Transverse colon (tissue), 4 donors: ENCODE measurements around the gene SIMC1. TPM values are rescaled to one million over a fixed set of nuclear protein-coding genes. Genes with fewer than 3 reads are reported as not detected.

Source experiments
- DNase-seq: peaks from one replicate; pipeline ENCODE4 v3.0.0-alpha.2; 2019
- H3K27ac ChIP-seq, 4 donors: fragments of 200-600 bp; sonication (generic); 2 replicates each; pipeline ENCODE4 v1.5.1; 2016 to 2018; ENCODE audit warnings: inconsistent platforms in 4 of 4
- H3K27me3 ChIP-seq: fragments of 200-600 bp; sonication (generic); 2 replicates; pipeline ENCODE4 v1.5.1; 2017; ENCODE audit warnings: inconsistent platforms
- H3K36me3 ChIP-seq, 4 donors: fragments of 200-600 bp; sonication (generic); 2 replicates each; pipeline ENCODE4 v1.5.1; 2017 to 2019; ENCODE audit warnings: inconsistent platforms in 4 of 4
- H3K4me1 ChIP-seq, 4 donors: fragments of 200-600 bp; sonication (generic); 2 replicates each; pipeline ENCODE4 v1.5.1; 2017 to 2020; ENCODE audit warnings: inconsistent platforms in 4 of 4
- H3K4me3 ChIP-seq, 4 donors: fragments of 200-600 bp; sonication (generic); 1 replicate in 1 of 4; 2 replicates in 3 of 4; pipeline versions ENCODE4 v1.5.1 to v1.6.1; 2017 to 2019; ENCODE audit warnings: inconsistent platforms in 4 of 4
- H3K9me3 ChIP-seq, 2 donors: fragments of 200-600 bp; sonication (generic); 2 replicates each; pipeline ENCODE4 v1.5.1; 2017 to 2019; ENCODE audit warnings: inconsistent platforms in 2 of 2
- EP300 ChIP-seq: sonication (generic); formaldehyde crosslinking; IDR thresholded peaks from one replicate; pipeline ENCODE4 v1.6.1; 2017; ENCODE audit warnings: antibody characterized with exemption, low read depth
- POLR2A ChIP-seq: fragments of 450-650 bp; IDR thresholded peaks from one replicate; pipeline ENCODE4 v1.6.1; 2016; ENCODE audit warnings: antibody characterized with exemption, mild to moderate bottlenecking, moderate library complexity
- POLR2AphosphoS5 ChIP-seq, 3 donors: sonication (generic); formaldehyde crosslinking; IDR thresholded peaks; one replicate each; pipeline ENCODE4 v1.6.1; 2016; ENCODE audit warnings: antibody characterized with exemption in 3 of 3
- WGBS, 2 donors: methylation state at CpG; one replicate each; pipeline ENCODE4 v1.1.5; 2018; ENCODE audit warnings: low coverage in 1 of 2; 5-methylcytosine and 5-hydroxymethylcytosine counted together
- in situ Hi-C, 4 donors: fragments of 200-750 bp; cut with MboI; loops; one replicate each; pipeline versions ENCODE4 v1.15.0 to v1.15.1; 2017; ENCODE audit warnings: low sequenced_read_pairs in 3 of 4, low pct_ligation_motif_present in 1 of 4, low pct_unique_long_range_greater_than_20kb in 1 of 4
- intact Hi-C: fragments of 100-400 bp; cut with DNase I; formaldehyde crosslinking; loops from one replicate; pipeline ENCODE4 v1.15.1; 2023; ENCODE audit warnings: low total_unique reads
- total RNA-seq, 4 donors: library from RNA; depleted of rRNA; stranded (reverse); fragments of >200 nt; gene quantifications; one replicate each; pipeline ENCODE4 v1.1.0, GENCODE V29; 2016
- TF ChIP-seq, protein P1 (sequence below), 5 experiments: fragments of 200-600 bp in 3 of 5; fragments of 450-650 bp in 2 of 5; sonication (generic) in 3 of 5; IDR thresholded peaks; 1 replicate in 2 of 5; 2 replicates in 3 of 5; pipeline ENCODE4 v1.5.1; 2016 to 2017; ENCODE audit warnings: antibody characterized with exemption in 5 of 5, inconsistent platforms in 3 of 5, mild to moderate bottlenecking in 2 of 5, moderate library complexity in 1 of 5

The SIMC1 gene
- total RNA-seq, 4 donors from 2014 or later: 15.0 to 21.2 (median 17.7) TPM

DNA sequence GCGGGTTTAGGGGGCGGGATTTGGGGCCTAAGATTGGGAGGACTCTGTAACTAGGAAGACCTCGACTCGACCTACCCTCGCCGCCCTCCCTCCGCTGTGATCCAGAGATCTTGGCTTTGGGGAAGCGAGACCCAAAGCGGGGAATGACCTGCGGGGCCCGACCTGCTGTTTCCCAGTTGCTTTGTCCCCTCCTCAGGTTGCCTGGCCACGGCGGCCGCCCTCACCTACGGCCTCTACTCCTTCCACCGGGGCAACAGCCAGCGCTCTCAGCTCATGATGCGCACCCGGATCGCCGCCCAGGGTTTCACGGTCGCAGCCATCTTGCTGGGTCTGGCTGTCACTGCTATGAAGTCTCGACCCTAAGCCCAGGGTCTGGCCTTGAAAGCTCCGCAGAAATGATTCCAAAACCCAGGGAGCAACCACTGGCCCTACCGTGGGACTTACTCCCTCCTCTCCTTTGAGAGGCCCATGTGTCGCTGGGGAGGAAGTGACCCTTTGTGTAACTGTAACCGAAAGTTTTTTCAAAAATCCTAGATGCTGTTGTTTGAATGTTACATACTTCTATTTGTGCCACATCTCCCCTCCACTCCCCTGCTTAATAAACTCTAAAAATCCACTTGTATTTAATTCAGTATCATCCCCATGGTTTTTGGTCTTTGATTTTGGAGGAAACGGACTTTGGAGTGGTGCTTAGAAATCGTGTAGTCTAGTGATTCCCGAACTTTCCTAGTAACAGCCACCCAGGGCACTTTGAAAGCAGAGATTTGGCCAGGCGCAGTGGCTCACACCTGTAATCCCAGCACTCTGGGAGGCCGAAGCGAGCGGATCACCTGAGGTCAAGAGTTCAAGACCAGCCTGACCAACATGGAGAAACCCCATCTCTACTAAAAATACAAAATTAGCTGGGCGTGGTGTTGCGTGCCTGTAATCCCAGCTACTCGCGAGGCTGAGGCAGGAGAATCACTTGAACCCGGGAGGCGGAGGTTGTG lies 151.2 kb downstream of the SIMC1 start:
- in situ Hi-C loops: no loop called here

GRCh38 chr5:176391479-176391878 lies 153.3 kb downstream of the SIMC1 start:
- Histone ChIP-seq H3K4me3 (no peak overlapping the region), H3K36me3 (peaks cover 0 to 10% (median 0%) of the 10 kb centered on the region in 4 donors), H3K27ac (no peak overlapping the region), H3K27me3 (no peaks in the 10 kb centered on the region), H3K9me3 (no peaks in the 10 kb centered on the region), H3K4me1 (peaks cover 0 to 28% (median 18%) of the 10 kb centered on the region in 4 donors)
- TF ChIP-seq POLR2AphosphoS5 (IDR thresholded peaks at IDR 0.05): no peak
- TF ChIP-seq, protein P1, sequence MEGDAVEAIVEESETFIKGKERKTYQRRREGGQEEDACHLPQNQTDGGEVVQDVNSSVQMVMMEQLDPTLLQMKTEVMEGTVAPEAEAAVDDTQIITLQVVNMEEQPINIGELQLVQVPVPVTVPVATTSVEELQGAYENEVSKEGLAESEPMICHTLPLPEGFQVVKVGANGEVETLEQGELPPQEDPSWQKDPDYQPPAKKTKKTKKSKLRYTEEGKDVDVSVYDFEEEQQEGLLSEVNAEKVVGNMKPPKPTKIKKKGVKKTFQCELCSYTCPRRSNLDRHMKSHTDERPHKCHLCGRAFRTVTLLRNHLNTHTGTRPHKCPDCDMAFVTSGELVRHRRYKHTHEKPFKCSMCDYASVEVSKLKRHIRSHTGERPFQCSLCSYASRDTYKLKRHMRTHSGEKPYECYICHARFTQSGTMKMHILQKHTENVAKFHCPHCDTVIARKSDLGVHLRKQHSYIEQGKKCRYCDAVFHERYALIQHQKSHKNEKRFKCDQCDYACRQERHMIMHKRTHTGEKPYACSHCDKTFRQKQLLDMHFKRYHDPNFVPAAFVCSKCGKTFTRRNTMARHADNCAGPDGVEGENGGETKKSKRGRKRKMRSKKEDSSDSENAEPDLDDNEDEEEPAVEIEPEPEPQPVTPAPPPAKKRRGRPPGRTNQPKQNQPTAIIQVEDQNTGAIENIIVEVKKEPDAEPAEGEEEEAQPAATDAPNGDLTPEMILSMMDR (IDR thresholded peaks at IDR 0.05): no peak
- TF ChIP-seq EP300: no peak
- TF ChIP-seq POLR2A: no peak
- intact Hi-C loops: no loop called here
- in situ Hi-C loops: no loop called here
- DNase-seq: no peak
- WGBS, 2 donors: 90 to 100% methylated on average over 1 to 4 of the region's 4 CpGs

More for the DNA sequence above, 151.2 kb downstream of the SIMC1 start:
- Histone ChIP-seq H3K4me3 (peak overlapping the region; percentile 43 to 73 (median 66)), H3K27ac (peak overlapping the region; percentile 92 to 98 (median 96)), H3K36me3 (peaks cover 0 to 16% (median 5%) of the 10 kb centered on the region in 4 donors), H3K4me1 (peaks cover 0 to 30% (median 18%) of the 10 kb centered on the region in 4 donors), H3K27me3 (no peaks in the 10 kb centered on the region), H3K9me3 (no peaks in the 10 kb centered on the region)
- TF ChIP-seq POLR2A: peak; percentile 96
- TF ChIP-seq, protein P1 (IDR thresholded peaks at IDR 0.05): no peak
- no peak for TF ChIP-seq EP300
- peak; percentile 78 to 96 (median 95) for TF ChIP-seq POLR2AphosphoS5 (IDR thresholded peaks at IDR 0.05)
- WGBS, 2 donors: 0 to 26% methylated on average over 1 to 41 of the region's 41 CpGs
- intact Hi-C loops: no loop called here
- DNase-seq: no peak

- peak overlapping the region in 1 of 4 donors; percentile 23 for H3K27ac ChIP-seq
- TF ChIP-seq, protein P1 (IDR thresholded peaks at IDR 0.05): no peak
- TF ChIP-seq POLR2A (no peak), POLR2AphosphoS5 (IDR thresholded peaks at IDR 0.05) (no peak), EP300 (no peak)
- H3K27me3 ChIP-seq: no peaks in the 10 kb centered on the region
- in situ Hi-C loops (no loop called here), intact Hi-C loops (no loop called here)
- no peak for DNase-seq
- H3K36me3 ChIP-seq: peaks cover 0 to 10% (median 0%) of the 10 kb centered on the region in 4 donors
- H3K4me3 ChIP-seq: no peak overlapping the region
- 90% methylated on average over 4 of the region's 4 CpGs; no CpG with 5 or more reads in 1 of the 2 donors for WGBS, 2 donors
- peaks cover 0 to 23% (median 15%) of the 10 kb centered on the region in 4 donors for H3K4me1 ChIP-seq
- no peaks in the 10 kb centered on the region for H3K9me3 ChIP-seq
These were observed 153.8 kb downstream of the SIMC1 start for GRCh38 chr5:176391999-176392398.

DNA sequence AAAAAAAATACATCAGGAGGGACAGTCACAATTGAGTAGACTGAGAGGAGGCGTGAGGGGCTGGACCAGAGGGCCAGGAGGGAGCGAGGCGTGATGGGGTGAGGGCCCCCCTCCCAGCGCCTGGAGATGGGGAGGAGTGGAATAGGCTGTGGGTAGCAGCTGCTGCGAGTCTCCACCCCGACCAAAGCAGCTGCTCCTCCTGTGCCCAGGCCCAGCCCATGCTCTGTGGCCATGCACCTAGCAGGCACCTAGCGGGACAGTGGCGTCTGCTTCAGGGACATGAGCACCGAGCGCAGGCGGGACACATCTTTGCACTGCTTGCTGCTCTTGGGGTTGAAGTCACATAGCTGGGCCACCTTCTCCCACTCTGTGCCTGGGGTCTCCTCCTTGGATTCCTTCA lies 154.3 kb downstream of the SIMC1 start:
- no peak for DNase-seq
- Histone ChIP-seq H3K27me3 (no peaks in the 10 kb centered on the region), H3K4me3 (no peak overlapping the region), H3K4me1 (peaks cover 0 to 17% (median 10%) of the 10 kb centered on the region in 4 donors), H3K9me3 (no peaks in the 10 kb centered on the region), H3K36me3 (peaks cover 0 to 10% (median under 1%) of the 10 kb centered on the region in 4 donors), H3K27ac (peak overlapping the region in 1 of 4 donors; percentile 23)
- intact Hi-C loops (no loop called here), in situ Hi-C loops (no loop called here)
- TF ChIP-seq, protein P1 (IDR thresholded peaks at IDR 0.05): no peak
- TF ChIP-seq EP300: no peak
- no peak for TF ChIP-seq POLR2AphosphoS5 (IDR thresholded peaks at IDR 0.05)
- TF ChIP-seq POLR2A: no peak
- WGBS, 2 donors: 89 to 100% methylated on average over 1 to 11 of the region's 11 CpGs
